ENCODE results near the gene SPRR2G. TPM values are rescaled to one million over a fixed set of nuclear protein-coding genes. Genes with fewer than 3 reads are reported as not detected.

SPRR2G gene
- total and polyA plus RNA-seq, 2 of the 8 experiments (the other 6 are each of a cell fraction or from before 2014, with no cell fraction given) = not detected

DNA sequence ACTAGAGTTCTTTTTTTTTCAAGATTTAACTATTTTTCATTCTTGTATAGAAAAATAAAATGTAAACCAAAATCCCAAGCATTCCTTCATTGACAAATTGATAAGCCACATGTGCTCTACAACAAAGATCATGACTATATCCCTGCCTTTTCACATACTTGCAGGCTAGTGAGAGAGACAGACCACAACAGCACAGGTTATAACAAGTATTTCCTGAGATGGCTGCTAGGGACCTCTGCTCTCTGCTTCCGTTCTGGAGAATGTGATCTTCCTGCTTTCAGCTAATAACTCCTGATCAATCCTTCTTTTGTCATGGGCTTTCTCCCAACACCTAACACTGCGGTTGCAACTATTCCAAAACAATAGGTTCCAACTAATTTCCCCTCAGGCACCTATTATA, 23.4 kb downstream of the SPRR2G start (continued):
- TF ChIP-seq, protein P1, sequence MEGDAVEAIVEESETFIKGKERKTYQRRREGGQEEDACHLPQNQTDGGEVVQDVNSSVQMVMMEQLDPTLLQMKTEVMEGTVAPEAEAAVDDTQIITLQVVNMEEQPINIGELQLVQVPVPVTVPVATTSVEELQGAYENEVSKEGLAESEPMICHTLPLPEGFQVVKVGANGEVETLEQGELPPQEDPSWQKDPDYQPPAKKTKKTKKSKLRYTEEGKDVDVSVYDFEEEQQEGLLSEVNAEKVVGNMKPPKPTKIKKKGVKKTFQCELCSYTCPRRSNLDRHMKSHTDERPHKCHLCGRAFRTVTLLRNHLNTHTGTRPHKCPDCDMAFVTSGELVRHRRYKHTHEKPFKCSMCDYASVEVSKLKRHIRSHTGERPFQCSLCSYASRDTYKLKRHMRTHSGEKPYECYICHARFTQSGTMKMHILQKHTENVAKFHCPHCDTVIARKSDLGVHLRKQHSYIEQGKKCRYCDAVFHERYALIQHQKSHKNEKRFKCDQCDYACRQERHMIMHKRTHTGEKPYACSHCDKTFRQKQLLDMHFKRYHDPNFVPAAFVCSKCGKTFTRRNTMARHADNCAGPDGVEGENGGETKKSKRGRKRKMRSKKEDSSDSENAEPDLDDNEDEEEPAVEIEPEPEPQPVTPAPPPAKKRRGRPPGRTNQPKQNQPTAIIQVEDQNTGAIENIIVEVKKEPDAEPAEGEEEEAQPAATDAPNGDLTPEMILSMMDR (IDR thresholded peaks at IDR 0.05; ENCODE audit: control extremely low read depth in 1 of 3, insufficient read depth in 1 of 3, low read depth in 1 of 3, low read length in 3 of 3) = no peak
- no peak for TF ChIP-seq GTF2F1 (IDR thresholded peaks at IDR 0.05; ENCODE audit: borderline replicate concordance, low read depth, low read length)

Measured in H1 (cell line).